GM18858 (cell line): ENCODE results near the gene TMED6.

Experiments
- ATAC-seq: cut with Tn5 transposase; IDR thresholded peaks from one replicate; pipeline ENCODE4 v1.9.1; 2021; ENCODE audit not compliant: unreplicated experiment

Gene TMED6

DNA sequence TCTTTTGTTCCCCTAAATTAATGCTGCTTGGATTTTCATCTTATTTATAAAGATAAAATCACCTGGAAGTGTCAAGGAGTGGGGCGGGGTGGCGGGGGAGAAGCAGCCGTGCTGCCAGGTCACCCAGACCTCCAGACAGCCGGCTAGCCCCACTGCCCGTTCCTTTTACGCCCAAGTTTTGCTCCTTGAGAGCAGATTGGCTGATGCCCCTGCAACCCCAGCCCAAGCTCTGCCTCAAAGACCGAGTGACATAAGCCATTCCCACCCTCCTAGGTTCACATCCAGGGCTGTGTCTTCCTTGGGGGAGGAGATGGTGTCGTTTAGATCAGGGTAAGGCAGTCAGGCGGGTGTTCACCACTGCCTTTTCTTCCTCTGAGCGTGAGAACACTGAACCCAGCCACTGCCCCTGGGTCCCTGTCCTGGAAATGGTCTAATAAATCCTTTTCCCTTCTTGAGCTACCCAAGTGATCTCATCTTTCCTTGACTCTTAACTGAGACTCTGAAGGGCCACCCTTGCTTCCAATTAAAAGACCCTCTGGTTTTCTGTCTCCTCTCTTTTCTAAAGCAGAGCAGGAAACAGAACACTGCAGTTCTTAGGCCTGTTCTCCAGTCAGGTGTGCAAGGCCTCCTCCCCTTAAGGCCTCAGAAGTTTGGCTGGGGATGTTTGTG, 26.9 kb downstream of the TMED6 start:
- no peak for ATAC-seq

DNA sequence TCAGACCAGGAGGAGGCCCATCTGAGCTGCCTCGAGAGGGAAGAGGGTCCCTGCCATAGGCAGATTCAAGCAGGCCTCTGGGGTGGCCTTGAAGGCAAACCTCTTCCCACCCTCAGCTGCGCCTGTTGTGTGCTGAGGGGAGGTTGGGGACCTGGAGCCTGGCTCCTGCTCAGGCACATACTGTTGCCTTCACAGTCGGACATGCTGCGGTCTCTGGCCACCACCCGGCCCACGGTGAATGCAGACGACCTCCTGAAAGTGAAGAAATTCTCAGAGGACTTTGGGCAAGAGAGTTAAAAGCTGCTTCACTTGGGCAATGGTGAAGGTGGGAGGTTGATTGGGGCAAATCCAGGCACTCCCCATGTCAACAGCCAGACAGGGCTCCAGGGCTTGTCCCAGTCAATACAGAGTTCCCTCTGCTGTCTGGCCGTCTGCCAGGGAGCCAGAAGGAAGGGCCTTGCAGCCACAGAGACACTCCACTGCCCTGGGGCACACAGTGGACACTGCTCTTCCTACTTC, 27.5 kb downstream of the TMED6 start:
- ATAC-seq, result no peak

DNA sequence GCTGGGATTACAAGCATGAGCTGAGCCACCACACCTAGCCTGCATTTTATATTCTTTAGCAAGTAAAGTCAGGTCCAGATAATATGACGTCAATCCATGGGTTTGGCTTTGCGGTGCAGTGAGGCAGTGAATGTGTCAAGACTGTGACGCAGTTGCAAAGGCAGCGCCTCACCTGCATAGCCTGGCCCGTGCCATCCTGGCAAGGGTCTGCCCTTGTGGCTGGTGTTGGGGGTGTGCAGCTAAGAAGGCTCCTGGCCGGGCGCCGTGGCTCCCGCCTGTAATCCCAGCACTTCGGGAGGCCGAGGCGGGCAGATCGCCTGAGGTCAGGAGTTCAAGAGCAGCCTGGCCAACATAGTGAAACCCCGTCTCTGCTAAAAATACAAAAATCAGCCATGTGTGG, 28.2 kb downstream of the TMED6 start:
- no peak for ATAC-seq

DNA sequence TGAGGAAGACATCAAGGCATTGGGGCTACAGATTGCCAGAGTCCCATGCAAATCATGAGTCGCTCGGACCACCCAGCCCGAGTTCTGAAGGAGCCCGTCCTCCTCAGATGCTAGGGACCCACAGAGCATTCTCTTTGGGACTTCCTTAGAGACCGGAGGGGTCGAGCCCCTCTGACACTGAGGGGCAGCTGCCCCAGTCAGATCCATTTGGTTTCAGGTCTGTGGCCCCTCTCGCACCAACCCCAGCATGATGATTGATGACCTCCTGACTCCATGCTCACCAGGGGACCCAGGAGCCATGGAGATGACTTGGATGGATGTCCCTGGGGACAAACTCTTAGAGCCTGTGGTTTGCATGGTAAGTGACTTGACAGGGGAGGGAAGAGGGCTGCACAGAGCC, 29.2 kb downstream of the TMED6 start:
- ATAC-seq, result no peak

DNA sequence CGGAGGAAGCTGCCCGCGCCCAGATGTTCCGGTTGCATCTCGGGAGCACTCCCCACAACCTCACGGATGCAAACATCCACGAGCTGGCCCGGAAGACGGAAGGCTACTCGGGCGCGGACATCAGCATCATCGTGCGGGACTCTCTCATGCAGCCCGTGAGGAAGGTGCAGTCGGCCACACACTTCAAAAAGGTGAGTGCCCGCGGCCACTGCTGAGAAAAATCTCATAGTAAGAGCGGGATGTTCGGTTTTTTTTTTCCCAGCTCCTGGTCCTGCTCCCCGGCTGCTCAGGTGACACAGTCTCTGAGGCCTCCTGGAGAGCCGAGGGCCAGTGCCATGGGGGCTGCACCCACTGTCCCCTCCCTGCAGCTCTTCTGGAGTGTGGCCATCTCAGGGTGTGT, 30.5 kb downstream of the TMED6 start:
- ATAC-seq, result no peak

DNA sequence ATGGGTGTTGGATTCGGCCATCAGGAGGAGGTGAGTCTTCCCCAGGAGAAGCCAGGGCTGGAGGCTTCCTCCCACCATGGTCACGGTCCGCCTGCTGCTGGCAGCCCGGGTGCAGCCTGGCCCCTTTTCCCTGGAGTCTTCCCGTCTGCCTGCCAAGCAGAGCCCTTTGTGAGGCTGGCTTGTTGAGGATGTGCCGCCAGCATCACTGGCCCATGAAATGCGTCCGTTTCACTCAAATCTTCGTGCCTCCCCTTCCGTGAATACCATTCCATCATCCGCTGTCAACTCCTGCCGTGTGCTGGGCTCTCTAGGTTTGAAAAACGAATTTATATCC, 30.9 kb downstream of the TMED6 start:
- ATAC-seq, result no peak

DNA sequence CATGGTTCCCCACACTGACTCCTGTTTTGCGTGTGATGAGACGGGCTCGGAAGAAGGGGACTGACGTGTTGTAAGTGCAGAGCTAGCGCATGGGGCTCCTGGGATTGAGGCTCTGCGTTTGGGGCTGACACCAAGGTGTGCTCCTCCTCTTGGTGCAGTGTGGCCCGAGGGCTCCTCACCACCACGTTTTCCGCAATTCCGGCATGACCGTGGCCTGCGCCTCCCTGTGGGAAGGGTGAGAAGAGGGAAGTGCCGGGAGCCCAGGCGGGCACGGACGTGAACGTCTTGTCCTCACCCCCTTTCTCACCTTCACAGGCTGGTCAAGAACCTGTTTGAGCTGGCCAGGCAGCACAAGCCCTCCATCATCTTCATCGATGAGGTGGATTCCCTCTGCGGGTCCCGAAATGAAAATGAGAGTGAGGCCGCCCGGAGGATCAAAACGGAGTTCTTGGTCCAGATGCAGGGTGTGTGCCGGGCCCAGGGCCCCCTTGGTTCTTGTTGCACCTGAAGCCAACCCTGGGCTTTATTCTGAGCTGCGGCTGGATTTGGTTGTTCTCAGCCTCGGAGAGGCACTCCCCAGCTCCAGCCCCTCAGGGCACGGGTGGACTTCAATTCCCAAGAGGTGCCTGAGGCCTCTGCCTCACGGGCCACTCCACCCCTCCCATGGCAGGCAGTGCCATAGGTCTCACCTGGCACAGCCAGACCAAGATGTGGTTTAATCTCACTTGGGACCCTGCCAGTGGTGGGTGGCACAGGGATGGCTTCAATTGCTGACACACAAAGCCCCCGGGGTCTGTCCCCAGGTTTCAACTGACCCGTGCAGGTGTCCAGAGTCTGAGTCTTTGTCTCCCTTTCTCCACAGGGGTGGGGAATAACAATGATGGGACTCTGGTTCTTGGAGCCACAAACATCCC, 31.5 kb downstream of the TMED6 start:
- ATAC-seq, result no peak

DNA sequence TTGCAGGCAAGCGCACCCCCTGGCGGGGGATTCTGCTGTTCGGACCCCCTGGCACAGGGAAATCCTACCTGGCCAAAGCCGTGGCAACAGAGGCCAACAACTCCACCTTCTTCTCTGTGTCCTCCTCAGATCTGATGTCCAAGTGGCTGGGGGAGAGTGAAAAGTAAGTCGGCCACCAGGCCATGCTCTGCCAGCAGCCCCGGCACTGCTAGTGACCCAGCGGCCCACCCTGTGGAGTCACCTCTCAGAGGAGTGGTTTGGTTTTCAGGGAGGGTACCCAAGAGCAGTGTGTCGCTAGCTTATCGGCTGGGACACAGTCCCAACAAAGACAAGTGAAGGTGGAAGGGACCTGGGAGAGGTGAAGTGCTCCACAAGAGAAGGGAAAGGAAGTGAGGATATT, 32.2 kb downstream of the TMED6 start:
- ATAC-seq, result no peak

DNA sequence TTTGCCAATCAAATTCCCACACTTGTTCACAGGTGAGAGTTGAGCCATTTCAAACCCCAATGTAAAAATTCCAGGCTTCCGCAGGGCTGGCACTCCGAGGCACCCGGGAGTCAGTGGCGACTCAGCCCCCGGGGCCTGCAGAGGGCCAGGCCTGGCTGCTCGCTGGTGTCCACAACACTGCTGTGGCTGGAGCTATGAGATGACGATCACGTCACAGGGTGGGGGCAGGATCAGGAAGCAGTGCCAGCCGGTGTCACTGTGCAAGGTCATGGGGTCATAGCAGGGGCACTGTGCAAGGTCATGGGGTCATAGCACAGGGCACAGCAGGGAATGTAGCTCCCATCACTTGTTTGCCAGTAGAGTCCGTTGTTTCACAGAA, 32.7 kb downstream of the TMED6 start:
- ATAC-seq, result no peak

DNA sequence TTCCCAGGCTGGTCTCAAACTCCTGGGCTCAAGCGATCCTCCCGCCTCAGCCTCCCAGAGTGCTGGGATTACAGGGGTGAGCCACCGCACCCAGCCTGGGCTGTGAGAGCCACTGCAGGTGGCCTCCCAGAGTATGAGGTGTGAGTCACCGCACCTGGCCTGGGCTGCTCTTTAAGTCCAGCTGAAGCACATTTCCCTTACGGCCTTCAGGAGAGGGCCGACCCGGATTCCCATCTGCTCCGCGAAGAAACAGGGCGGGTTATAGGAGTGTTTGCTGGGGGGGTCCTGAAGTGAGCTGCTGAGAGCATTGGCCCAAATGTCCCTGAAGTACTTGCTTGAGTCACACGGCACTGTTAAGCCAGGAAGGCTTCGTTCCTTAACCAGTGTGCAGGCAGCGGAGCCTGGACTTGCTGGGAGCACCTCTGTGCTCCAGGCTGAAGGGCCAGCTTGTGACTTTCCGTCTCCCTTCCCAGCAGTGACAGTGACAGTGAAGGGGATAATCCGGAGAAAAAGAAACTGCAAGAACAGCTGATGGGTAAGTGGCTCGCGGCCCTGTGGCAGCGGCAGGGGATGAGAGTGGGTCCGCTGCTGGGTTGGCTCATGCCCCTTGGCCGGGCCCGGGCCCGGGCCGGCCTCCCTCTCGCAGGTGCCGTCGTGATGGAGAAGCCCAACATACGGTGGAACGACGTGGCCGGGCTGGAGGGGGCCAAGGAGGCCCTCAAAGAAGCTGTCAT, 33.2 kb downstream of the TMED6 start:
- no peak for ATAC-seq

DNA sequence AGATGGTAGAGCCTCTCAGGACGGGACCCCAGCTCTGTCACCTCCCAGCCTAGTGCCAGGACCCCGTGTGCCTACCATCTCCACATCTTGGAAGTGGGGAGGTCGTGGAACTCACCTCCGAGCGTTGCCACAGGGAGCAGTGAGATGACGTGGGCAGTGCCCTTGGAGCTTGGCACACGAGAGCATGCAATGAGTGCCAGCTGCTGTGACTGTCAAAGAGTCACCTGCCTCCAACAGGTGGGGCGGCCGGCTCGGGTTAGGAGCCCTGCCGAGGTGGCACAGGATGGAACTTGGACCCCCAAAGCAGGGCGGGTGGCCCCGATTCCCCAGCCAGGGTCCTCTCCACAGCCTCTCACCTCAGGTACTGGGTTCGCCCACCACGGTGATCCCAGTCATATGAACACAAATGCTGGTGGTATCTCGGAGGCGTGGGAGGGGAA, 35.0 kb downstream of the TMED6 start:
- ATAC-seq, result no peak

DNA sequence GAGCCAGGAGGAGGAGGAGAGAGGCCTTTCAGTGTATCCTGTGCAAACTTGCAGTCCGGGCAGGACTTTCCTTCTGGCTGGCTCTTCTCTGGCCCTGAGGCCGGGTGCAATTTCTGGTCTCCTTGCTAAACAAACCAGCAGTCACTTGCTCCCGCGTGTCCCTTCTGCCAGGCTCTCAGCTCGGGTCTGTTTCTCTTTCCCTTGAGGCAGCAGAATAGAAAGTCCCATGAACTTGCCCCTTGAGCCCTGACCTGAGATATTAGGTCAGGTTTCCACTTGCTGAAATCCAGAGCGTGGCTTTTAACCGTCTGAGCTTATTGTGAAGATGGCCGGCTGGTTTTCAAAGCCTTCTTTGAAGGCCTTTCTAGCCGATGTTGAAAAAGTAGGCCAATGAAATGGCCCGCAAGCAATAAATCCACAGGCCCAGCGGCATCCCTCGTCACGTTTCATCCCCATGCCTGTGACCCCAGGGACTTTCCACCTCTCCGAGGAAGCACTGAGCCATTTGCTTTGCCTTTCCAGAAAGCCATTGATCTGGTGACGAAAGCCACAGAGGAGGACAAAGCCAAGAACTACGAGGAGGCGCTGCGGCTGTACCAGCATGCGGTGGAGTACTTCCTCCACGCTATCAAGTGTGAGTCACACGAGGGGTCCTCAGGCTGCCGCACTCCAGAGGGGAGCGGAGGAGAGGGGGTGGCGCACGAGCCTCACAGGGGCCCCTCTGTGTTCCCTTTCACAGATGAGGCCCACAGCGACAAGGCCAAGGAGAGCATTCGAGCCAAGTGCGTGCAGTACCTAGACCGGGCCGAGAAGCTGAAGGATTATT, 35.9 kb downstream of the TMED6 start:
- no peak for ATAC-seq

DNA sequence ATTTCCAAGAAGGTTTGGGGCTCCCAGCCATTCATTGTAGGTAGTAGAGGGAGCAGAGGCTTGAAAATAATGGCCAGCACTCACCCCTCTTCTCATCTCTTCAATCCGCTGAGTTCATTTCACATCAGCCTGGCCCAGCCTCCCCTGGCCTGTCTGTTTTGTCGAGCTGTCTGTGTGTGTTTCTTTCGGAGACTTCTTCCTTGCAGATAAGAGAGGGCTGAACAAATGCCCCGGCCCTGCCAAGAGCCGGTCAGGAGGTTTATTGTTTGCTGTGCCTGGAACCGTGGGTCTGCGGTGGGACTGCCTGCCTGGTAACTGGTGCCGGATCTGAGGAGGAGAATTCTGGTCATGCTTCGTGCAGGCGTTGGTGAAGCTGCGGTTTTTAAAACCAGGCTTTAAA, 37.1 kb downstream of the TMED6 start:
- ATAC-seq, result no peak

DNA sequence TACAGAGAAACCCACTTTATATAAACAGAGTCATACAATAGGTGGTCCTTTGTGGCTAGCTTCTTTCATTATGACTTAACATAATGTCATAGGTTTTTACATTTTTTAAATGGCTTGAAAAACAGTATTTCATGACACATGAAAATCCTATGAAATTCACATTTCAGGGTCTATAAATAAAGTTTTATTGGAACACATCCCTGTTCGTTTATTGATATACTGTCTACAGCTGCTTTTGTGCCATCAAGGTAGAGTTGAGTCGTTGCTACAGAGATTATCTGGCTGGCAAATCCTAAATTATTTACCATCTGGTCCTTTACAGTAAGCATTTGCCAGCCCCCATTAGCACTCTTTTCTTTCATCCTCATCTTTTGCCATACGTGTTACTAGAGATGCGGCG, 38.1 kb downstream of the TMED6 start:
- ATAC-seq, result no peak

DNA sequence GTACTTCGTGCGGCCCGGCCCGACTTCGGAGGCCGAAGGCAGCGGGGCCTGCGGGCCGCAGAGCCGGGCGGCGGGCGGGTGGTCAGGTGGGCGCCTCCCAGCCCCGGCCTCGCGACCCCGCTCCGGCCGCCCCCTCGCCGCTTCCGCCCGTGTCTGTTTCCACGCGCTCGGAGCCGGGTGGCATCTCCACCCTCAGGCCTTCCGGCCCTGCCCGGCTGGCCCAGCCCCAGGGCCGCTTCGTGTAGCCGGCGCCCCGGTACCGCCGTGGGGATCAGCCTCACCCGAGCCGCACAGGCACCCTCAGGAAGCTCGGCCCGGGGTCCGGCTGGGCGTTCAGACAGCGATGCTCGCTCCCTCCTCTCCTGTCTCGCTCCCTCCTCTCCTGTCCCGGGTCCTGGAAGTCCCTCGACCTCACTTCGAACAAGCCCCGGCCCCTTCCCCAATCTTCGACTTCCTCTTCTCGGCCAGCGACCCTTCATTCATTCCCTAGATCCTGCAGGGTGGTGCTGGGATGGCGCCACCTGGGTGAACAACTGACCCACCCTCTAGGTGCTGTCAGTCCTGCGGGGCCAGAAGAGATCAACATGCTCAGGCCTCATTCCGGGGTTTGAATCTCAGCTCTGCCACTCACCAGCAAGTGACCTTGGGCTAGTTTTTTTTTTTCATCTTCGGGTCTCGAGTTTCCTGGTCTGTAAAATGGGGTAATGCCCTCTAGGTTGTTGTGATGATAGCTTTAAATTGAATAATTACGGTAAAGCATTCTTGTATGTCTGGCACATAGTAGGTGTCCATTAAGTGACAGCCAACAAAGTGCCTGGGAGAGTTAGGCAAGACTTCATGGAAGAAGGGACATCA, 39.8 kb downstream of the TMED6 start:
- ATAC-seq, result peak; percentile 38

DNA sequence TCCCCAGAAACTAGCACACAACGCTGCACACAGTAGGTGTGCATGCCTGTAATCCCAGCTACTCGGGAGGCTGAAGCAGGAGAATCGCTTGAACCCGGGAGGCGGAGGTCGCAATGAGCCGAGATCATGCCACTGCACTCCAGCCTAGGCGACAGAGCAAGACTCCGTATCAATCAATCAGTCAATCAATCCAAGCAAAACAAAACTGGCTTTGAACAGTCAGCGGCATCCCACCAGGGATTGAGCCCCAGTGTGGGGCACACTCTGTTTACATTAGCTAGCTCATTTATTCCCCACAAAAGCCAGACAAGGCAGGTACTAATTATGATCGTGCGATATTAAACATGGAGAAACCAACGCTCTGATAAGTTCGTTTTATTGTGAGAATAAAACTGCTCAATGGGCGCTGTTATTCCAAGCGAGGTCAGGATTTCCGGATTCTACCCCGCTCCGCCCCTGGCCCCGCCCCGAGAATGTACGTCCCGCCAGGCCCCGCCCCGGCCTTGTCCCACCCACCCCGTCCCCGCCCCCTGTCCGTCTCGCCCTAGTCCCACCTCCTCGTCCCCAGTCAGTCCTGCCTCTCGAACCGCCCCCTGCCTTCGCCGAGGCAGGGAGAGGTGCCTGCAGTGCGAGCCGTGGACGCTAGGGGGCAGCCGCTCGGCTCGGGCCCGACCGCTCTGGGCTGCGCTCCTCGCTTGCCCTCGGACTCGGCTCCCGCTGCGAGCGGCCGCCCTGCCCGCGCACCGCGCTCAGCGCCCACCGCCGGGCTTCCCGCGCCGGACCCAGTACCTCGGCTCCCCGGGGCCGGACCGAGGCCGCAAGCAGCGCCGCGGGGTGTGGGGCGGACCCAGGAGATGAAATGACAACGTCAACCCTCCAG, 40.7 kb downstream of the TMED6 start, which contains the start of gene VPS4A:
VPS4A (plus strand) TSS at position 698 of the 880 bp plus-strand sequence; CDS start at position 860, 162 bp downstream.
- ATAC-seq, result peak; percentile 90

DNA sequence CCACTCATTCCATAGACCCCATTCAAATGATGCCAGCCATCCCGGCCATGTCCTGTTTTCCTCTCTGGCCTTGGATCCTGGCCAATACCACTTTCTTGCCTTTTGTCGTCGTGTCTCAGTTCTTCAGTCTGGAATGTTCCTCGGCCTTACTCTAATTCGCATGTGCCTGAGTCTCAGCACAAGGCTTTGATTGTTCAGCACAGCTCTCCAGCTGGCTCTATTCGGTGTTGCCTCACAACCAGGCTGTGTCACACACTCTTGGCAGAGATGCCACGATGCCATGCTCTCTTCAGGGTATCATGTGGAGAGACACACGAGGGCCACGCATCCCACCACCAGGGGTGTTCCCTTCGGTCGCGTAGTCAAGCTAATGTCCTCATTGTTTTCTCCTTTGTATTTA, 42.3 kb downstream of the TMED6 start:
- ATAC-seq, result no peak

DNA sequence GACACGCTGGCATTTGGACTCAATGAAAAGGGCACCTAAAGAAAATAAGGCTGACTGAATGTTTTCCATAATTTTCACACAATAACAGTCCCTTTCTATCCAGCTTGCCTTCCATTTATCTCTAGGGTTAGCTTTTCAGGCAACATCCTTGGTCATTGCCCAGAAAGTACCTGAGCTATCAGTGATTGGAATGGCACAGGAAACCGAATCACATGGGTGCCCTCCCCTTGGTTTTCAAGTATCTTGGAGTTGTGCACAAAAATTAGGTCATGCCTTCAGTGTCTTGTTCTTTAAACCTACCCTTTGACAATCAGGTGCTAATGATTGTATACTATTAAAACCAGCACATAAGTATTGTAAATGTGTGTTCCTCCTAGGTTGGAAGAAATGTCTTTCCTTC, 43.7 kb downstream of the TMED6 start:
- ATAC-seq, result no peak

DNA sequence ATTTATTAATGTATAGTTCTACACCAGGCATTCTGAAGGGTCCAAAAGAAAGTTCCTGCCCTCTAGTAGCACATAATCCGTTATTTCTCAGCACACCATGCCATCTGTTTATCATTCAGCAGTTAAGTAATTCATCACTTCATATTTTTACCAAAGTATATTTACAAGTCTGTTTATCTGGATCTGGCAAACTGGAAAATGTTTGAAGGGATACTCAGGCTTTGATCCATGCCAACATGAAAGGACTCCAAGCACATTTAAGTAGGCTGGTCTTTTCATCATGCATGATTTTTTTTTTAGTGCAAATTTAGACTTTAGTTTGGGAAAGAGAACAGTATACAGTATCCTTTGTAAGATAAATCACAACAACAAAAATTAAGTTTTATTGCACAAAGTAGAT, 44.5 kb downstream of the TMED6 start:
- ATAC-seq, result no peak
